Right ventricle myocardium inferior (tissue), 1 donor: ENCODE results near the gene SDK2. TPM values are rescaled to one million over a fixed set of nuclear protein-coding genes. Genes with fewer than 3 reads are reported as not detected.
A peak's percentile ranks its signal among the peaks of the same experiment; 100 is the strongest.
"Not testable (repeated sequence)": the region's sequence is repeated elsewhere in the genome, so short reads cannot be mapped to it uniquely, and the experiment has no call there.

ENCODE experiments used
- ATAC-seq: fragments of 200-7000 bp; cut with Tn5 transposase; one replicate; pipeline ENCODE4 v1.9.1; 2020; ENCODE audit warnings: mild to moderate bottlenecking, moderate library complexity
- DNase-seq: peaks from one replicate; pipeline ENCODE4 v3.0.0; 2021; ENCODE audit errors: missing footprints
- intact Hi-C: fragments of 100-400 bp; cut with DNase I; formaldehyde crosslinking; loops from one replicate; pipeline ENCODE4 v1.11.0; 2022
- total RNA-seq: library from RNA; stranded (reverse); fragmentation: NEBNext Ultra II Directional; extraction: Animal tissue kit (Norgen Biotek cat#: 25700); gene quantifications from one replicate; pipeline ENCODE4 v1.2.1, GENCODE V29; 2021
- donor health status: DM: no; HTN: yes; CAD: no; lungs with severe emphysema.

SDK2 gene
- total RNA-seq, 1 donor from 2014 or later: 1.6 TPM

- DNase-seq (no peak), ATAC-seq (no peak)
- intact Hi-C loops: no loop called here
These were observed 154.9 kb downstream of the SDK2 start for GRCh38 chr17:73489333-73489732.

GRCh38 chr17:73485130-73485529, 159.1 kb downstream of the SDK2 start:
- intact Hi-C loops: no loop called here
- DNase-seq: no peak
- ATAC-seq: no peak

- DNase-seq (no peak), ATAC-seq (no peak)
- intact Hi-C loops: loop anchor here (5.0 kb wide), 1 partner anchor 56 kb away; no protein-coding TSS in a partner anchor
These were observed 161.4 kb downstream of the SDK2 start for GRCh38 chr17:73482894-73483293.

- DNase-seq: no peak
- intact Hi-C loops: loop anchor here (5.0 kb wide), 1 partner anchor 55 kb away; no protein-coding TSS in a partner anchor
- no peak for ATAC-seq
These were observed 162.0 kb downstream of the SDK2 start for GRCh38 chr17:73482251-73482716.

- intact Hi-C loops: loop anchor here (2.0 to 5.0 kb wide), 2 partner anchors 51 to 54 kb away; no protein-coding TSS in a partner anchor
- DNase-seq (no peak), ATAC-seq (no peak)
These were observed 162.6 kb downstream of the SDK2 start for GRCh38 chr17:73481676-73482075.

- ATAC-seq (peak; percentile 89), DNase-seq (no peak)
- intact Hi-C loops: loop anchor here (2.0 to 5.0 kb wide), 2 partner anchors 52 to 53 kb away; no protein-coding TSS in a partner anchor
These were observed 163.5 kb downstream of the SDK2 start for GRCh38 chr17:73480740-73481139.

GRCh38 chr17:73478768-73479424, 165.3 kb downstream of the SDK2 start:
- ATAC-seq (no peak), DNase-seq (no peak)
- intact Hi-C loops: no loop called here

GRCh38 chr17:73478334-73478733, 165.9 kb downstream of the SDK2 start:
- intact Hi-C loops: no loop called here
- no peak for DNase-seq
- no peak for ATAC-seq

GRCh38 chr17:73476890-73477350, 167.3 kb downstream of the SDK2 start:
- ATAC-seq: peak; percentile 77
- intact Hi-C loops: no loop called here
- no peak for DNase-seq

GRCh38 chr17:73474370-73474988, 169.8 kb downstream of the SDK2 start:
- DNase-seq (peak; percentile 79), ATAC-seq (peak; percentile 67)
- intact Hi-C loops: no loop called here

GRCh38 chr17:73472715-73473114, 171.5 kb downstream of the SDK2 start:
- intact Hi-C loops, ATAC-seq, DNase-seq: not testable (repeated sequence)

- DNase-seq (no peak), ATAC-seq (no peak)
- intact Hi-C loops: no loop called here
These were observed 172.3 kb downstream of the SDK2 start for GRCh38 chr17:73471924-73472323.

GRCh38 chr17:73470316-73470826, 173.9 kb downstream of the SDK2 start:
- DNase-seq (no peak), ATAC-seq (no peak)
- intact Hi-C loops: no loop called here

GRCh38 chr17:73469311-73469710, 174.9 kb downstream of the SDK2 start:
- no peak for ATAC-seq
- DNase-seq: no peak
- intact Hi-C loops: no loop called here

- intact Hi-C loops: no loop called here
- DNase-seq (no peak), ATAC-seq (no peak)
These were observed 176.0 kb downstream of the SDK2 start for GRCh38 chr17:73468221-73468620.

GRCh38 chr17:73467651-73468050, 176.6 kb downstream of the SDK2 start:
- ATAC-seq (no peak), DNase-seq (no peak)
- intact Hi-C loops: no loop called here

GRCh38 chr17:73466704-73467433, 177.4 kb downstream of the SDK2 start:
- ATAC-seq (no peak), DNase-seq (no peak)
- intact Hi-C loops: no loop called here

- ATAC-seq (no peak), DNase-seq (no peak)
- intact Hi-C loops: no loop called here
These were observed 178.4 kb downstream of the SDK2 start for GRCh38 chr17:73465953-73466230.

GRCh38 chr17:73465130-73465952, 178.9 kb downstream of the SDK2 start:
- no peak for DNase-seq
- intact Hi-C loops: no loop called here
- ATAC-seq: no peak
